SK-N-SH (cell line): Measurements from ENCODE around the gene PAPOLG. TPM values are rescaled to one million over a fixed set of nuclear protein-coding genes. Genes with fewer than 3 reads are reported as not detected.

Experiments used
- CTCF ChIA-PET: fragments of 300-600, 350-600 bp; formaldehyde crosslinking; extraction: SDS; loops from one replicate; lab custom pipeline; 2021; lab: Yijun Ruan, JAX
- POLR2A ChIA-PET: fragments of 350-600 bp; sonication (Branson Sonifier 250); formaldehyde crosslinking; extraction: SDS; loops from one replicate; lab custom pipeline; 2020; ENCODE audit warnings: antibody characterized with exemption, inconsistent platforms; lab: Yijun Ruan, JAX
- DNase-seq: peaks from one replicate; pipeline ENCODE4 v3.0.0; 2012
- H2AFZ ChIP-seq: fragments of 200-600 bp; sonication (generic); 2 replicates; pipeline ENCODE4 v1.8.1; 2016; ENCODE audit warnings: antibody characterized with exemption, mild to moderate bottlenecking, low read depth
- H3F3A ChIP-seq: fragments of 200-600 bp; sonication (generic); replicated peaks from 2 replicates; pipeline ENCODE3; 2016; ENCODE audit warnings: antibody characterized with exemption, mild to moderate bottlenecking; ENCODE audit not compliant: insufficient read depth
- H3K27ac ChIP-seq, 2 experiments: fragments of 200-500 bp in 1 of 2; fragments of 200-600 bp in 1 of 2; sonication (Bioruptor generic) in 1 of 2; sonication (generic), shearing (Covaris generic) in 1 of 2; 2 replicates each; pipeline versions ENCODE4 v1.5.1 to v1.6.1; 2014 to 2016; ENCODE audit warnings: low read depth in 2 of 2, inconsistent platforms in 1 of 2, low read length in 1 of 2, mild to moderate bottlenecking in 1 of 2, mixed read lengths in 1 of 2
- H3K27me3 ChIP-seq: fragments of 200-600 bp; sonication (generic), shearing (Covaris generic); 2 replicates; pipeline ENCODE4 v1.6.1; 2016; ENCODE audit warnings: mixed run types; ENCODE audit not compliant: insufficient read depth
- H3K36me3 ChIP-seq, 2 experiments: fragments of 200-500 bp in 1 of 2; fragments of 200-600 bp in 1 of 2; sonication (Bioruptor generic) in 1 of 2; sonication (generic) in 1 of 2; replicated peaks in 1 of 2; 2 replicates each; pipeline versions ENCODE3 to v1.5.1; 2014 to 2016; ENCODE audit warnings: low read length in 1 of 2, mild to moderate bottlenecking in 1 of 2; ENCODE audit not compliant: insufficient read depth in 2 of 2, control insufficient read depth in 1 of 2
- H3K4me1 ChIP-seq, 2 experiments: fragments of 200-500 bp in 1 of 2; fragments of 200-600 bp in 1 of 2; sonication (Bioruptor generic) in 1 of 2; sonication (generic), shearing (Covaris generic) in 1 of 2; 2 replicates each; pipeline versions ENCODE4 v1.5.1 to v1.6.1; 2014 to 2016; ENCODE audit warnings: low read depth in 1 of 2, low read length in 1 of 2, mixed run types in 1 of 2; ENCODE audit not compliant: insufficient read depth in 2 of 2, control insufficient read depth in 1 of 2
- H3K4me2 ChIP-seq: fragments of 200-600 bp; sonication (generic), shearing (Covaris generic); 2 replicates; pipeline ENCODE4 v1.6.1; 2017; ENCODE audit warnings: mixed run types
- H3K4me3 ChIP-seq, 2 experiments: fragments of 200-500 bp in 1 of 2; fragments of 200-600 bp in 1 of 2; sonication (Bioruptor generic) in 1 of 2; sonication (generic), shearing (Covaris generic) in 1 of 2; 2 replicates each; pipeline versions ENCODE4 v1.5.1 to v1.8.1; 2014 to 2016; ENCODE audit warnings: low read depth in 2 of 2, inconsistent platforms in 1 of 2, low read length in 1 of 2, mild to moderate bottlenecking in 1 of 2, mixed read lengths in 1 of 2, moderate library complexity in 1 of 2
- H3K79me2 ChIP-seq: fragments of 200-600 bp; sonication (generic); 2 replicates; pipeline ENCODE4 v1.8.1; 2017; ENCODE audit warnings: mild to moderate bottlenecking; ENCODE audit not compliant: insufficient read depth
- H3K9ac ChIP-seq: fragments of 200-600 bp; sonication (generic); 2 replicates; pipeline ENCODE4 v1.6.1; 2017; ENCODE audit warnings: mixed run types
- H3K9me2 ChIP-seq: fragments of 200-600 bp; sonication (generic); 2 replicates; pipeline ENCODE4 v1.6.1; 2017; ENCODE audit warnings: mixed run types
- H3K9me3 ChIP-seq: fragments of 200-600 bp; sonication (generic); 2 replicates; pipeline ENCODE4 v1.6.1; 2017; ENCODE audit warnings: mixed run types, mild to moderate bottlenecking, moderate library complexity
- H4K20me1 ChIP-seq: fragments of 200-600 bp; sonication (generic); 2 replicates; pipeline ENCODE4 v1.6.1; 2017; ENCODE audit warnings: mild to moderate bottlenecking, mixed run types; ENCODE audit not compliant: insufficient read depth
- CTCF ChIP-seq: fragments of 200-600 bp; sonication (generic); IDR thresholded peaks from 2 replicates; pipeline ENCODE4 v1.6.1; 2017; ENCODE audit warnings: antibody characterized with exemption, mild to moderate bottlenecking, moderate library complexity
- ELF1 ChIP-seq: IDR thresholded peaks from 2 replicates; pipeline ENCODE4 v1.4.0; 2012
- EP300 ChIP-seq, 2 experiments: IDR thresholded peaks; 2 replicates each; pipeline versions ENCODE4 v1.4.0 to v1.6.1; 2012; ENCODE audit warnings: borderline replicate concordance in 1 of 2, low read depth in 1 of 2, low read length in 1 of 2
- EZH2phosphoT487 ChIP-seq: fragments of 200-600 bp; sonication (generic); IDR thresholded peaks from 2 replicates; pipeline ENCODE4 v1.6.1; 2017; ENCODE audit warnings: low read depth, mixed run types, mild to moderate bottlenecking, antibody characterized with exemption, moderate library complexity, borderline replicate concordance
- GATA2 ChIP-seq: sonication (generic); formaldehyde crosslinking; IDR thresholded peaks from 2 replicates; pipeline ENCODE4 v1.5.0; 2020; ENCODE audit warnings: mild to moderate bottlenecking, missing genetic modification reagents
- MAX ChIP-seq: IDR thresholded peaks from 2 replicates; pipeline ENCODE4 v1.4.0; 2012; ENCODE audit warnings: low read depth
- PBX3 ChIP-seq: IDR thresholded peaks from 2 replicates; pipeline ENCODE4; 2012
- POLR2AphosphoS5 ChIP-seq: IDR thresholded peaks from 2 replicates; pipeline ENCODE4 v1.6.1; 2012; ENCODE audit warnings: low read depth, low read length
- RAD21 ChIP-seq: IDR thresholded peaks from 2 replicates; pipeline ENCODE4 v1.6.1; 2012; ENCODE audit warnings: mild to moderate bottlenecking, low read length
- REST ChIP-seq: IDR thresholded peaks from 2 replicates; pipeline ENCODE4 v1.6.1; 2012; ENCODE audit warnings: mild to moderate bottlenecking, low read depth, low read length, moderate library complexity
- RXRA ChIP-seq: IDR thresholded peaks from 2 replicates; pipeline ENCODE4 v1.4.0; 2012; ENCODE audit warnings: low read depth, mild to moderate bottlenecking, borderline replicate concordance
- SMC3 ChIP-seq: IDR thresholded peaks from 2 replicates; pipeline ENCODE4 v1.6.1; 2012; ENCODE audit warnings: low read depth, low read length, improper control_type of control experiment
- YY1 ChIP-seq: IDR thresholded peaks from 2 replicates; pipeline ENCODE4 v1.4.0; 2012; ENCODE audit warnings: low read depth, mild to moderate bottlenecking
- ZBTB33 ChIP-seq: IDR thresholded peaks from 2 replicates; pipeline ENCODE4 v1.4.0; 2012; ENCODE audit warnings: low read depth, borderline replicate concordance
- WGBS: methylation state at CpG from one replicate; pipeline ENCODE4 v1.1.6; 2017; ENCODE audit warnings: low lambda C conversion rate; 5-methylcytosine and 5-hydroxymethylcytosine counted together
- polyA plus RNA-seq, 3 experiments: library from polyadenylated mRNA; depleted of rRNA; stranded (reverse); fragments of >200 nt; gene quantifications; 2 replicates each; pipeline ENCODE4 v1.2.3, GENCODE V29; 2012

PAPOLG gene
- polyA plus RNA-seq, 1 of the 3 experiments (the other 2 are of a cell fraction) = 2.1 TPM

- no peak for DNase-seq
- ChIA-PET CTCF (interaction anchor here (0.8 kb wide), 1 partner anchor 11 kb away, joined by 3 read pairs; no protein-coding TSS in a partner anchor), POLR2A (no interaction called here)
- Histone ChIP-seq H3K9ac (no peak overlapping the region), H3K9me2 (no peaks in the 10 kb centered on the region), H3F3A (no peaks in the 10 kb centered on the region), H2AFZ (no peak overlapping the region), H3K9me3 (no peaks in the 10 kb centered on the region), H3K27me3 (peaks cover 2% of the 10 kb centered on the region), H4K20me1 (no peaks in the 10 kb centered on the region), H3K27ac (no peak overlapping the region), H3K36me3 (no peaks in the 10 kb centered on the region), H3K79me2 (no peaks in the 10 kb centered on the region), H3K4me1 (no peaks in the 10 kb centered on the region), H3K4me3 (no peak overlapping the region), H3K4me2 (no peak overlapping the region)
- WGBS = 40% methylated on average over 3 of the region's 3 CpGs
- TF ChIP-seq ZBTB33 = no peak
- TF ChIP-seq ELF1 = no peak
- TF ChIP-seq GATA2 (CRISPR knock-in tag) = no peak
- no peak for TF ChIP-seq SMC3
Measured at GRCh38 chr2:60836491-60836890, 80.4 kb downstream of the PAPOLG start.

- Histone ChIP-seq H3F3A (no peaks in the 10 kb centered on the region), H3K4me1 (no peaks in the 10 kb centered on the region), H3K27ac (no peak overlapping the region), H2AFZ (no peak overlapping the region), H4K20me1 (no peaks in the 10 kb centered on the region), H3K4me2 (no peak overlapping the region), H3K27me3 (no peaks in the 10 kb centered on the region; the same call in none of the 2 replicates), H3K79me2 (no peaks in the 10 kb centered on the region), H3K4me3 (no peak overlapping the region), H3K9me2 (no peaks in the 10 kb centered on the region), H3K9ac (no peak overlapping the region), H3K36me3 (no peaks in the 10 kb centered on the region), H3K9me3 (no peaks in the 10 kb centered on the region)
- no peak for TF ChIP-seq PBX3
- no peak for TF ChIP-seq EP300 (IDR thresholded peaks at IDR 0.05; ENCODE audit: borderline replicate concordance in 1 of 2, low read depth in 1 of 2, low read length in 1 of 2)
- no peak for TF ChIP-seq REST
- no peak for TF ChIP-seq GATA2 (CRISPR knock-in tag)
- no peak for TF ChIP-seq EZH2phosphoT487
- TF ChIP-seq CTCF = no peak
- no peak for TF ChIP-seq MAX
- TF ChIP-seq POLR2AphosphoS5 = no peak
- no peak for TF ChIP-seq RXRA
- TF ChIP-seq ELF1 = no peak
- TF ChIP-seq RAD21 = no peak
- no peak for TF ChIP-seq YY1
- DNase-seq = no peak
- ChIA-PET CTCF (no interaction called here), POLR2A (no interaction called here)
- WGBS = 24% methylated on average over 1 of the region's 1 CpG
Measured at GRCh38 chr2:60837123-60837522, 81.1 kb downstream of the PAPOLG start.
